ENCODE measurements around the gene DYSF. TPM values are rescaled to one million over a fixed set of nuclear protein-coding genes. Genes with fewer than 3 reads are reported as not detected.

DYSF gene
- total RNA-seq, 2 donors from 2014 or later: 23.0 to 36.6 TPM

DNA sequence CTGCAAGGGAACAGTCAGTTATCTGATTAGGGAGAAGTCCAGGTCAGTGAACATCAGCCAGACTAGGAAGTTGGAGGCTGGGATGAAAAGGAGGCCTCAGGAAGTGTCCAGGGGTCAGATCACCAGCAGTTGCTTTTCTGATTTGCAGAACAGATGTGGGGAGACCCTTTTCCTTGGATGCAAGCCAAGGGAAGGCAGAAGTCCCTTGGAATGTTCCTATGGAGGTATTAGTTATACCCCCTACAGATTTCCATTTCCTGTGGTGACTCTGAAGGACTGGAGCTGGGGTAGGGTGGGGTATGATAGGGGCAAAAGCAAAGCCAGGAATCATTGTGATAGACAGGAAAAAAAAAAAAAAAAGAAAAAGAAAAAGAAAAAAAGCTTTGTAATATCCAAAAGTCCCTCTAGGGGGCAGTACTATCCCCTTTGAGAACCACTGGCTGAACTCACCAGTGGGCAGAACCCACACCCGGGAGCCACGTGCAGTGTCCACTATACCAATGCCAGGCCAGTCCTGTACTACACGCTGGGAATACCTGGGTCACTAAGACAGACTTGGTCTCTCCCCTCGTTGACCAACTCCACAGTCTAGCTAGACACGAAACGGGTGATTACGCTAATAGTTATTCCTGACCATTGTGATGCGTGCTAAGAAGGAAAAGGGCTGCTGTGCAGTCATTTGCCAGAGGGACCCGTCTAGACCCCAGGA, 7.4 kb downstream of the DYSF start:
- no peaks in the 10 kb centered on the region for H3K9me3 Mint-ChIP-seq
- ATAC-seq: no peak
- no peaks in the 10 kb centered on the region for H3K36me3 Mint-ChIP-seq
- peaks cover 5 to 17% of the 10 kb centered on the region in 2 donors for H3K27me3 Mint-ChIP-seq
- no peak for DNase-seq (ENCODE audit: low spot score)
- H3K4me1 Mint-ChIP-seq (ENCODE audit: low read depth in 2 of 2): peaks cover 18 to 24% of the 10 kb centered on the region in 2 donors
- no peak overlapping the region for H3K4me3 Mint-ChIP-seq
- no peak overlapping the region for H3K27ac Mint-ChIP-seq

DNA sequence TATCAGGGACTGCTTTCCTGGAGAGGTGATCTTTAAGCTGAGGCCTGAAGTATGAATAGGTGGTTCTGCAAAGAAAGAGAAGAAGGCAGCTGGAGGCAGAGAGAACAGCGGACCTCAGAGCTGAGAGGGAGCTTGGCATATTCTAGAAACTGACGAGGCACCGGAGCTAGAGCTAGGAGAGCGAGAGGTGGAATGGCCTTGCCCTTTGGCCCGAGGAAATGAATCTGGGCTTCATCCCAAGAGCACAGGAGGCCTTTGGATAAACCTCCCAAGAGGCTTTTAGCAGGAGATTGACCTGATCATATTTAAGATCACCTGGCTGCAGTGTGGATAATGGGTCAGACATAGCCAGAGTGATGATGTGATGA, 7.9 kb downstream of the DYSF start:
- peaks cover 12 to 19% of the 10 kb centered on the region in 2 donors for H3K4me1 Mint-ChIP-seq (ENCODE audit: low read depth in 2 of 2)
- ATAC-seq (no peak), DNase-seq (ENCODE audit: low spot score) (no peak)
- no peaks in the 10 kb centered on the region for H3K9me3 Mint-ChIP-seq
- H3K27ac Mint-ChIP-seq: no peak overlapping the region
- no peaks in the 10 kb centered on the region for H3K36me3 Mint-ChIP-seq
- H3K4me3 Mint-ChIP-seq: no peak overlapping the region
- H3K27me3 Mint-ChIP-seq: peaks cover 1 to 11% of the 10 kb centered on the region in 2 donors

DNA sequence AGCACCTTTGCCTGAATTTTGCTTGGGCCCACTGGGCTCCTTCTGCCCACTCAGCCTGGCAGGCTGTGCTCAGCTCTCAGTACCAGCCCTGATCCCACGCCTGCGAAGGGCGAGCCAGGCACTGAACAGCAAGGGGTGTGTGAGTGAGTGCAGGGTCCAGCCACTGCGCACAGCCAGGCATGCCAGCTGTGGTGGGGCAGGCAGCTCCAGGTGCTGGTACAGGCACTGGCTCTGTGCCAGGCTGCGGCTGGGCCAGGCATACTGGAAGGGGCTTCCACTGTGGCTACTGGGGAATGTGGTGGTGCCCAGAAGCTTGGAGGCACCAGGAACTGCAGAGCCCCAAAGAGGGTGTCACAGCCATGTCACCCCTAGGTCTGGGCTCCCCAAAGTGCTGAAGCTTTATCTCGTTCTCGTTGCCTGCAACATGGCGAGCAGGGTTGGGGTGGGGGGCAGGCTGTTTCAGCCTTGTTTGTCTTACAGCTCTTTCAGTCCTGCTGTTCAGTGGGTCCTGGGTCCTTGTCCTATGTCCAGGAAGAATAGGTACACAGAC, 8.8 kb downstream of the DYSF start:
- H3K4me1 Mint-ChIP-seq (ENCODE audit: low read depth in 2 of 2): peaks cover 10 to 21% of the 10 kb centered on the region in 2 donors
- H3K4me3 Mint-ChIP-seq: no peak overlapping the region
- ATAC-seq: no peak
- no peaks in the 10 kb centered on the region for H3K36me3 Mint-ChIP-seq
- no peaks in the 10 kb centered on the region for H3K9me3 Mint-ChIP-seq
- no peak for DNase-seq (ENCODE audit: low spot score)
- peaks cover 4 to 12% of the 10 kb centered on the region in 2 donors for H3K27me3 Mint-ChIP-seq
- no peak overlapping the region for H3K27ac Mint-ChIP-seq

DNA sequence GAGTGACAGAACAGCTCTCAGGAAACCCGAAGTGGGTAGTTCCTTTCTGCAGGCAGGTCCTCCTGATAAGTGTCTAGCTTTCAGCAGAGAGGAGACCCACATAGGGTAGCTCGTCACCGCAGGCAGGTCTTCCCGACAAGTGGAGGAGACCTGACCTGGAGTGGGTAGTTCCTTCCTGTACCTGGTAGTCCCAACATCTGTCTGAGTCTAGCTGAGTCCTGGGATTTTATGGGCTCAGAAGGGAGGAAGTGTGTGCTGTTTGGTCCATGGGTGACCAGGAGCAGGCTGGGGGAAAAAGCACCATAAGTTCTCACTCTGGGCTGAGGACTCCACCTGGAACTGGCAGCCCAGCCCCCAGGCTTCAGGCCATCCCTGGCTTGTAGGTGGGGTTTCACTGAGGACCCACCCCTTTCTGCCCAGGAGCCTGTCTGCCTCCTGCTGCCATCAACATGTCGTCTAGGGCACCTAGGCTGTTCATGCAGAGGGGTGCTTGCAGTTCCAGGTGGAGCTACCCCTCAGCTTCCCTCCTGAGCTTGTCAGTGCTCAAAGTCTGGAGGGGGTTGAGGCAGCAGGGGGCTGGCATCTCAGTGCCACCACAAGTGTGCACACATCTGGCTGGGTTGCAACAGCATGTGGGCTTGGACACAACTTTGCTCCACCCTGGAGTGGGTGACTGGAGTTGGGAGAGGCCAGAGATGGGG, 9.4 kb downstream of the DYSF start:
- no peak overlapping the region for H3K27ac Mint-ChIP-seq
- peaks cover 16 to 20% of the 10 kb centered on the region in 2 donors for H3K4me1 Mint-ChIP-seq (ENCODE audit: low read depth in 2 of 2)
- DNase-seq (ENCODE audit: low spot score) (no peak), ATAC-seq (no peak)
- no peaks in the 10 kb centered on the region for H3K36me3 Mint-ChIP-seq
- H3K27me3 Mint-ChIP-seq: peaks cover 8 to 18% of the 10 kb centered on the region in 2 donors
- no peaks in the 10 kb centered on the region for H3K9me3 Mint-ChIP-seq
- H3K4me3 Mint-ChIP-seq: no peak overlapping the region

DNA sequence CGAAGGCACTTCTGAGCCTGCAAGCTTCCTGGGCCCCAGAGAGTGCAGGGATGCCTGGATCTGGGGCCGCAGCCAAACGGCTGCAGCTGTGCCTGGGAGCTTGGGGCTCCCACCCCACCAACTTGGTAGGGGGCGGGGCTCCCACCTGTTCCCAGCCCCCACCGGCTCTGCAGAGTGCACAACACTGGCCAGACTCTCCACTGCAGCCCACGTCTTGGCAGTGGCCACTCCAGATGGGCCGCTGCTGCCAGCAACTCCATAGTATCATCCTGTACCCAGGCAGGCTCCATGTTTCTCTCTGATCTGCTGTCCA, 9.9 kb downstream of the DYSF start:
- Mint-ChIP-seq H3K27me3 (peaks cover 10 to 24% of the 10 kb centered on the region in 2 donors), H3K4me3 (no peak overlapping the region), H3K36me3 (no peaks in the 10 kb centered on the region), H3K9me3 (no peaks in the 10 kb centered on the region), H3K27ac (no peak overlapping the region), H3K4me1 (ENCODE audit: low read depth in 2 of 2) (peaks cover 15 to 17% of the 10 kb centered on the region in 2 donors)
- no peak for DNase-seq (ENCODE audit: low spot score)
- no peak for ATAC-seq

DNA sequence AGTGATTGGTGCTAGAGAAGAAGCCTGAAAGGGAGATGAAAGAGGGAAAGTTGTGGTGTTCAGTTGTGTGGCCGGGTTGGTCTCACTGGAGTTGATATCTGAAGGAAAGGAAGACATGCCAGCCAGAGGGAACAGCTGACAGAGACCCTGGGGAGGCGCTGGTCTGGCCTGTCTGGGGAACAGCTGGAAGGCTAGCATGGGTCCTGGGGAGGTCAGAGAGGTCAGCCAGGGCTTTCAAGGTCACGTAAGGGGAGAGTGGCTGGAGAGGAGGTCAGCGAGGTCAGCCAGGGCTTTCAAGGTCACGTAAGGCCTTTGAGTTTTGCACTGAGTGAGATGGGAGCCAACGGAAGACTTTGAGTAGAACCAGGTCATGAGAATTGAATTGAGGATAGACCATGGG, 11.0 kb downstream of the DYSF start:
- Mint-ChIP-seq H3K27me3 (peaks cover 17 to 30% of the 10 kb centered on the region in 2 donors), H3K4me3 (no peak overlapping the region), H3K27ac (no peak overlapping the region), H3K36me3 (no peaks in the 10 kb centered on the region), H3K9me3 (no peaks in the 10 kb centered on the region), H3K4me1 (ENCODE audit: low read depth in 2 of 2) (peaks cover 10 to 11% of the 10 kb centered on the region in 2 donors)
- no peak for DNase-seq (ENCODE audit: low spot score)
- no peak for ATAC-seq

DNA sequence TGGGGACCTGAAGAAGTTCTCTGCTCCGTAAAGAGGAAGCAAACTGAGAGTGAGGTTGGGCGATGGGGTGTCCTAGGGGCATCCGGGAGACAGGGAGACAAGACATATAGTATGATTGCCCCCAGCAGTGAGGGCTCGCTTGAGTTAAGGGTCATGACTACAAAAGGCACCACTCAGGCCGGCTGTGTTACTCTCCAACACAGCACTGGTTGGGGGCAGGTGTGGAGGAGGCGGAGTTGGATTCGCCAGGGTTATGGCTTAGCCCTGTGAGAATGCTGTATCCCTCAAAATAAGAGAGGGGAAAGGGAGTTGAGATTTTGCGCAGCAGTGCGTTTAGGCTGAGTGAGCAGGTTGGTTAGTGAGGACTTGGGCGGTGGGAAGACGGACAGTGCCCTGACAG, 12.0 kb downstream of the DYSF start:
- H3K4me3 Mint-ChIP-seq: no peak overlapping the region
- no peaks in the 10 kb centered on the region for H3K36me3 Mint-ChIP-seq
- peaks cover 22 to 39% of the 10 kb centered on the region in 2 donors for H3K27me3 Mint-ChIP-seq
- no peaks in the 10 kb centered on the region for H3K9me3 Mint-ChIP-seq
- no peak overlapping the region for H3K27ac Mint-ChIP-seq
- H3K4me1 Mint-ChIP-seq (ENCODE audit: low read depth in 2 of 2): peaks cover 9 to 10% of the 10 kb centered on the region in 2 donors
- DNase-seq (ENCODE audit: low spot score) (no peak), ATAC-seq (no peak)

DNA sequence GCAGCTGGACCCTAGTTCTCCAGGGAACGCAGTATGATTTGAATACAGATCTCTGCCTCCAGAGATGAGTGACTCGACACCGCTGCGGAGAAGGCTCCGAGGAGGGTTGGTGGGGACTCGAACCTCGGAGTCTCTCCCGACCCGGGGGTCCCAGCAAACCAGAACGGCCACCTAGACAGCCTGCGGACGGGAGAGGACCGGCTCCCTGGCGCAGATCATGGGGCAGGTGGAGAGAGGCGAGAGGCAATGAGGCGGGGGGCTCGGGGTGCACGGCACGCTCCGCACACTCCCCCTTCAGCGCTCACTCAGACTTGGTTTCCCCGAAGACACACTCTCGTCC, 12.6 kb downstream of the DYSF start:
- no peak overlapping the region for H3K27ac Mint-ChIP-seq
- no peak for DNase-seq (ENCODE audit: low spot score)
- H3K9me3 Mint-ChIP-seq: no peaks in the 10 kb centered on the region

DNA sequence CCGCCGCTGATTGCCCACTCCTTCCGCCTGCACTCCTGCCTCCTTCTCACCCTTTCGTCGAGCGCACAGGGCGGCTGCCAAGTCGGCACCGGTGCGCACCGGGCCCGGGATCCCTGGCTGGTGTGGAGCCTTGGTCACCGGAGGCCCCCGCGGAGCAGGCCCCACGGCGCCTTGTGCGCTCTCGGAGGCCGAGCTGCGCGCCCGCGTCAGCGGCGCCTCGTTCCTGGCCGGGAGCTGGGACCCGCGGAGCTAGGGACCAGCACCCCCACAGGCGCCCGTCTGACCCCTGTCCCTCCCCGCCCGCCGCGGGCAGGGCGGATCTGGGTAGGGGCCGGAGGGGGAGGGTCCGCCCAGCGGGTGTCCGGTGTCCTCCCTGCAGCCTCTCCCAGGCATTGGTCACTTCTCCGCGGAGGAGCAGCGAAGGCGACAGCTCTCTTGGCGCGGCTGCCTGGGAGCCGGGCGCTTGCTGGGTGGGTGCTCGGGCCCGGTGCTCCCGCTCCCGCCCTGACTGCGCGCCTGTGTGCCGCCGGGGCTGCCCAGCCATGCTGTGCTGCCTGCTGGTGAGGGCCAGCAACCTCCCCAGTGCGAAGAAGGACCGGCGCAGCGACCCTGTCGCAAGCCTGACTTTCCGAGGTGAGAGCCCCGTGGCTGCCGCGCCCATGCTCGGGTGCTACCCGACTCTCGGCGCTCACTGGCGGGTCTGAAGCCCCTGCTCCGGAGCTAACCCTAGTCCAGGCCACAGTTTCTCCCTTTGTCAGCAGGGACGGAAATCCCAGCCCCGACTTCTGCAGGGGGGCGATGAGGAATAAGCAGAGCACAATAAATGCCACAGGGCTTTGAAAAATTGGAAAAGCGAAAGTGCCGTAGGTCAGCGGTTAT, 13.2 kb downstream of the DYSF start:
- no peak overlapping the region for H3K27ac Mint-ChIP-seq
- ATAC-seq (peak; percentile 59 to 65), DNase-seq (ENCODE audit: low spot score) (no peak)
- H3K4me3 Mint-ChIP-seq: peak overlapping the region; percentile 87
- H3K4me1 Mint-ChIP-seq (ENCODE audit: low read depth in 2 of 2): peaks cover 7 to 10% of the 10 kb centered on the region in 2 donors
- no peaks in the 10 kb centered on the region for H3K36me3 Mint-ChIP-seq
- H3K27me3 Mint-ChIP-seq: peaks cover 24 to 39% of the 10 kb centered on the region in 2 donors
- H3K9me3 Mint-ChIP-seq: no peaks in the 10 kb centered on the region

More for the DNA sequence above, 12.6 kb downstream of the DYSF start:
- Mint-ChIP-seq H3K4me1 (ENCODE audit: low read depth in 2 of 2) (peaks cover 7 to 10% of the 10 kb centered on the region in 2 donors), H3K4me3 (no peak overlapping the region), H3K27me3 (peaks cover 24 to 44% of the 10 kb centered on the region in 2 donors), H3K36me3 (no peaks in the 10 kb centered on the region)
- no peak for ATAC-seq

DNA sequence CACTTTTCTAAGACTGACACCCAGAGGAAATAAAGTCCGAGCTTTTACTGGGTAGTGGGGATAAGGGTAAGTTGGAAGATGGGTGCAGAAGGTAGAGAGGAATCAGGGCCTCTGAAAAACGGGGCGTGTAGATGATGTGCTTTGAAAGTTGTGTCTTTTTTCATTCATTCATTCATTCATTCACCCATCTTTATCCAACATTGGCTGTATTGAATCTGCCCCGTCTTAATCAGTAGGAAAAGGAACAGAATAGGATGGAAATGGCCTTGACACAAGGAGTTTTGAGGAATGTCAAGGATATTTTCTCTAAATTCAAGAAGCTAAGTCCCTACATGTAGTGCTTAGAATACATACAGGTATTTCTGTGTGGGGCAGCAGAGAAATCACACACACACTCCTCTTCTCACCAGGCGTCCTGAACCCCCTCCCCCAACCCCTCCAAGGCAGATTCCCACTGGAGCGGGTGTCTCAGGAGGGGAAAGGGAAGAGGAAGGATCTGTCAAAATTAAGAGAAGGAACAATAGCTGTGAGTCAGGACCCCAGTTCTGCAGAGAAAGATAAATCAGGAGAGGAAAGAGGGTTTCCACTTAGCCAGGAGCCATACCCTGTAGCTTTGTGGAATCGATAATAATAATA, 13.9 kb downstream of the DYSF start:
- peaks cover 24 to 39% of the 10 kb centered on the region in 2 donors for H3K27me3 Mint-ChIP-seq
- no peaks in the 10 kb centered on the region for H3K36me3 Mint-ChIP-seq
- H3K4me1 Mint-ChIP-seq (ENCODE audit: low read depth in 2 of 2): peaks cover 7 to 10% of the 10 kb centered on the region in 2 donors
- no peak for DNase-seq (ENCODE audit: low spot score)
- H3K27ac Mint-ChIP-seq: no peak overlapping the region
- H3K9me3 Mint-ChIP-seq: no peaks in the 10 kb centered on the region
- peak overlapping the region; percentile 87 for H3K4me3 Mint-ChIP-seq
- no peak for ATAC-seq

DNA sequence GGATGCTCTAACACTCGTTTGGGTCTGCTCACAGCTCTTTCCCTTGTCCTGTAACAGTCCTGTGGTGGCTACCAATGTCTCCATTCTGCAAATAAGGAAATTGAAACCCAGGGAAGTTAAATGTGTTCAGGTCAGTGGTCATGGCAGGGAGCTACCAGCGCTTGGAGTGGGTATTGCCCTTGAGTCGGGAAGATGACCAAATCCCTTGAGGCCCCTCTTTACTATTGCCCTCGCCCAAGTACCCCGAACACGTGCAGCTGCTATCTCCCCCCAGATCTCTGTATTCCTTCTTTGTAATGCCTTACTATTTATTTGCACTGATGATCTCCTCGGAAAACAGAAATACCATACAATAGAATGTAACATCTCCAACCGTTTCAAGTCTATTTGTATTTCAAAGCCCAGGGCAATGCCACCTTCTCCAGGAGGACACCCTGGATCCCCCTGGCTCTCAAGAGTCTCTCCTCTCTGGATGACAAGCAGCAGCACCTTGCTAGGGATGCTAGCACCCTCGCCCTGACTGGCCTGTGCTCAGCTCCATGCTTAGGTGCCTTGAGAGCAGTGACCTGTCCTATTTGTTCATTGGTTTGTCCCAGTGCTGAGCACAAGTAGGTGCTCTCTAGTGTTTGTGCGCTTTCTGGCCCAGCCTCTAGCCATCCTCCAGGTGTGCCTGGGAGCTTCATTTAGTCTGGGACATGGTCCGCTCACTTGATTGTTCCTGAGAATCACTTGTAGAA, 15.1 kb downstream of the DYSF start:
- Mint-ChIP-seq H3K4me3 (no peak overlapping the region), H3K27ac (no peak overlapping the region), H3K27me3 (peaks cover 27 to 39% of the 10 kb centered on the region in 2 donors), H3K36me3 (no peaks in the 10 kb centered on the region), H3K4me1 (ENCODE audit: low read depth in 2 of 2) (peaks cover 7 to 10% of the 10 kb centered on the region in 2 donors), H3K9me3 (no peaks in the 10 kb centered on the region)
- ATAC-seq: no peak
- no peak for DNase-seq (ENCODE audit: low spot score)

DNA sequence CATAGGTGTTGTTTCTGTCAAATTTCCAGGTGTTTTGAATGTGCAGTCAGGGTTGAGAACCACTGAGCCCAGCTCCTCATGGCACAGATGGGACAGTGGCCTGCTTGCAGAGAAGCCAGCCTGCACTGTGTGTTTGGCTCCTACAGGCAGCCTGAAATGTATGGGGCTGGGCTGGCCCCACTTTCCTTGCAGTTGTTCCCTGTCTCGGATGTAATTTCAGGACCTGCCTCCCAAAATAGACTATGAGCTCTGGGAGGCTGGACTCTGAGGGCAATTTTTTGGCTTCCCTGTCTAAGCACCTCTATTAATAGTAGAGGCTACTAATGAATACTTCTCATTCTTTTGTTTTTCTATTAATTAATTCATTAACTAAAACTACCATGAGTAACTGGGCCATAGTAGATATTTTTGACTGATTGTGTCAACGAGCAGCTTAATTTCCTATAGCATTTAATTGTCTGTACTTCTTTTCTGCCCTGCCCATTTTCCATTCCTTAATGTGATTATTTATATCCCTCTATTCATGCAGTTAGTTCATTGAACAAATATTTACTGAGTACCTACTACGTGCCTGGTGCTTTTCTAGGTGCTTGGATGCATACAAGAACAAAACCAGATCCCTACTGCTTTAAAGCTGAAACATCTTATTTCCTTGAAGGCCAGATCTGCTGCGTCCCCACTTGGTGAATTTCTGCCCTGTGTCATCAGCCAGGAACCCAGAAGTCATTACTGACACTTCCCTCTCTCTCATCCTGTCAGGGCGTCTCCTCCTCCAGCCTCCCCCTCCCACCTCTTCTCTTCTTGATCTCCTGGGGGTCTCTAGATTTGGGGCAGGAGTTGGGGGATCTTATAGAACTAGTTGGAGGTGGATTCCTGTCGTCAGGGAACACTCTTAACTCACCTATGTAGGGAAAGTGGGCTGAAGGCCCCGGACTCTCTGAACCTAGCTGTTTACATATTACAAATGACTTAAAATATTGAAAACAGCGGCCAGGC, 16.3 kb downstream of the DYSF start:
- peaks cover 7 to 10% of the 10 kb centered on the region in 2 donors for H3K4me1 Mint-ChIP-seq (ENCODE audit: low read depth in 2 of 2)
- H3K27ac Mint-ChIP-seq: no peak overlapping the region
- no peaks in the 10 kb centered on the region for H3K9me3 Mint-ChIP-seq
- peaks cover 29 to 39% of the 10 kb centered on the region in 2 donors for H3K27me3 Mint-ChIP-seq
- H3K4me3 Mint-ChIP-seq: no peak overlapping the region
- ATAC-seq: no peak
- no peaks in the 10 kb centered on the region for H3K36me3 Mint-ChIP-seq
- no peak for DNase-seq (ENCODE audit: low spot score)

Data from natural killer cell treated with Interleukin-12 subunit alpha and Interleukin-12 subunit beta and Interleukin-15 and Interleukin-18, amount 100 ng/mL, for 72 hours (primary cell).